Measurements from ENCODE around the gene AQP2.

DNA sequence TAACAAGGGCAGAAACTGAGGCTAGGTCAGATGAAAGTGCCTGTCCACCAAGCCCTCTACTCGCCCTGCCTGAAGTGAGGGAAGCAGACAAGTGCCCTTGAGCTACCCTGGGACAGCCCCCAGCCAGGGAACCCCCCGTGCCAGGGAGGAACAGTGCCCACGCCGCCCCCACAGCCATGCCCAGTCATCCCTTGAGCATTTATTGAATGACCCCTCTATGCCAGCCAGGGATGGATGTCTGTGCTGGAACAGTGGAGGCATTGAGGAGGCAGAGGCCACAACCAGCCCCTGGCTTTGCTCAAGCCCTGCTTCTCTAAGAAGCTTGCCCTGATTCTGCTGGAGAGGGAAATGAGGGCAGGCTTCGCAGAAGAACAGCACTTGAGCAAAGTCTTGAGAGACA lies 18.5 kb downstream of the AQP2 start:
- no peak for TF ChIP-seq CTCF (tag by site-specific recombination; IDR thresholded peaks at IDR 0.05)
- TF ChIP-seq PATZ1 (tag by site-specific recombination; IDR thresholded peaks at IDR 0.05) = no peak
- TF ChIP-seq PRDM2 (tag by site-specific recombination; IDR thresholded peaks at IDR 0.05; ENCODE audit: borderline replicate concordance) = no peak
